ENCODE data around the gene PABPN1. TPM values are rescaled to one million over a fixed set of nuclear protein-coding genes. Genes with fewer than 3 reads are reported as not detected.

The PABPN1 gene
- total and polyA plus RNA-seq, 9 of the 15 experiments (the other 6 are each of a cell fraction or from before 2014, with no cell fraction given), result 32.6 to 388 (median 178) TPM

GRCh38 chr14:23320584-23321571 is at the start of gene PABPN1 (continued):
- TF ChIP-seq NONO (IDR thresholded peaks at IDR 0.05; ENCODE audit: low read depth in 2 of 2, low read length in 1 of 2) (peak in 1 of 2 experiments; percentile 48; a peak in 1 of 4 replicates), ZNF347 (CRISPR knock-in tag; IDR thresholded peaks at IDR 0.05; ENCODE audit: low read depth) (no peak), SMAD2 (IDR thresholded peaks at IDR 0.05; ENCODE audit: low read depth, low read length) (no peak), E4F1 (CRISPR knock-in tag; IDR thresholded peaks at IDR 0.05; ENCODE audit: borderline replicate concordance) (no peak), CEBPB (tag; IDR thresholded peaks at IDR 0.05) (peak; percentile 89), ETS2 (tag; IDR thresholded peaks at IDR 0.05; ENCODE audit: borderline replicate concordance, poor library complexity, severe bottlenecking) (no peak), COPS2 (conservative IDR thresholded peaks at IDR 0.05) (no peak), U2AF2 (optimal IDR thresholded peaks at IDR 0.05; ENCODE audit: low read depth, low read length) (no peak), SIN3B (IDR thresholded peaks at IDR 0.05; ENCODE audit: low read depth) (0 out of 2 replicates have a peak, but pooled peaks have one; percentile 40), NR1H2 (CRISPR knock-in tag; IDR thresholded peaks at IDR 0.05) (no peak), ZNF655 (CRISPR knock-in tag; IDR thresholded peaks at IDR 0.05) (no peak), E2F4 (CRISPR knock-in tag; IDR thresholded peaks at IDR 0.05; ENCODE audit: low read depth) (0 out of 2 replicates have a peak, but pooled peaks have one; percentile 78), ZKSCAN3 (CRISPR knock-in tag; IDR thresholded peaks at IDR 0.05) (no peak), SFPQ (IDR thresholded peaks at IDR 0.05; ENCODE audit: low read depth, low read length) (no peak), CEBPZ (IDR thresholded peaks at IDR 0.05; ENCODE audit: borderline replicate concordance, low read depth, low read length) (peak; percentile 98)

All from K562 (cell line).